Measurements from ENCODE around the gene LCA5. TPM values are rescaled to one million over a fixed set of nuclear protein-coding genes. Genes with fewer than 3 reads are reported as not detected.
A peak's percentile ranks its signal among the peaks of the same experiment; 100 is the strongest.

Gene LCA5
- total RNA-seq, 1 experiment from 2014 or later: 18.3 TPM

- Mint-ChIP-seq H3K4me3 (ENCODE audit: low read depth, unreplicated experiment) (peak overlapping the region; percentile 37), H3K36me3 (ENCODE audit: insufficient read depth, unreplicated experiment) (peaks cover 8% of the 10 kb centered on the region), H3K27ac (ENCODE audit: unreplicated experiment) (peak overlapping the region; percentile 98), H3K27me3 (ENCODE audit: unreplicated experiment) (no peaks in the 10 kb centered on the region), H3K9me3 (ENCODE audit: low read depth, unreplicated experiment) (no peaks in the 10 kb centered on the region), H3K4me1 (ENCODE audit: low read depth, unreplicated experiment) (peaks cover 58% of the 10 kb centered on the region)
- DNase-seq: no peak
- CTCF ChIA-PET: interaction anchor here (0.6 to 1.3 kb wide), 3 partner anchors 24 to 126 kb away, joined by 3 read pairs; no protein-coding TSS in a partner anchor
- intact Hi-C loops (cut with micrococcal nuclease; ENCODE audit: unreplicated experiment): no loop called here
- BruUV-seq (replicated peaks): no TSS peak
- TF ChIP-seq CTCF (IDR thresholded peaks at IDR 0.05; ENCODE audit: unreplicated experiment): no peak
These were observed 31.8 kb upstream of the LCA5 start for GRCh38 chr6:79568996-79569395.

- peaks cover 10% of the 10 kb centered on the region for H3K36me3 Mint-ChIP-seq (ENCODE audit: insufficient read depth, unreplicated experiment)
- no peak for TF ChIP-seq CTCF (IDR thresholded peaks at IDR 0.05; ENCODE audit: unreplicated experiment)
- BruUV-seq (replicated peaks): no TSS peak
These were observed 27.4 kb upstream of the LCA5 start for GRCh38 chr6:79564636-79565035.

GRCh38 chr6:79559706-79560105 lies 22.5 kb upstream of the LCA5 start:
- Mint-ChIP-seq H3K27me3 (ENCODE audit: unreplicated experiment) (no peaks in the 10 kb centered on the region), H3K9me3 (ENCODE audit: low read depth, unreplicated experiment) (no peaks in the 10 kb centered on the region), H3K36me3 (ENCODE audit: insufficient read depth, unreplicated experiment) (peaks cover 10% of the 10 kb centered on the region), H3K4me3 (ENCODE audit: low read depth, unreplicated experiment) (no peak overlapping the region), H3K27ac (ENCODE audit: unreplicated experiment) (peak overlapping the region; percentile 32), H3K4me1 (ENCODE audit: low read depth, unreplicated experiment) (no peaks in the 10 kb centered on the region)
- CTCF ChIA-PET: no interaction called here
- DNase-seq: no peak
- no peak for TF ChIP-seq CTCF (IDR thresholded peaks at IDR 0.05; ENCODE audit: unreplicated experiment)
- no TSS peak for BruUV-seq (replicated peaks)
- intact Hi-C loops (cut with micrococcal nuclease; ENCODE audit: unreplicated experiment): no loop called here

More at GRCh38 chr6:79564636-79565035, 27.4 kb upstream of the LCA5 start:
- H3K27me3 Mint-ChIP-seq (ENCODE audit: unreplicated experiment): no peaks in the 10 kb centered on the region
- CTCF ChIA-PET: no interaction called here
- H3K9me3 Mint-ChIP-seq (ENCODE audit: low read depth, unreplicated experiment): no peaks in the 10 kb centered on the region
- intact Hi-C loops (cut with micrococcal nuclease; ENCODE audit: unreplicated experiment): no loop called here
- H3K4me3 Mint-ChIP-seq (ENCODE audit: low read depth, unreplicated experiment): no peak overlapping the region
- no peak overlapping the region for H3K27ac Mint-ChIP-seq (ENCODE audit: unreplicated experiment)
- no peak for DNase-seq
- H3K4me1 Mint-ChIP-seq (ENCODE audit: low read depth, unreplicated experiment): peaks cover 34% of the 10 kb centered on the region

- H3K27me3 Mint-ChIP-seq (ENCODE audit: unreplicated experiment): no peaks in the 10 kb centered on the region
- TF ChIP-seq CTCF (IDR thresholded peaks at IDR 0.05; ENCODE audit: unreplicated experiment): no peak
- CTCF ChIA-PET: no interaction called here
- H3K4me3 Mint-ChIP-seq (ENCODE audit: low read depth, unreplicated experiment): no peak overlapping the region
- intact Hi-C loops (cut with micrococcal nuclease; ENCODE audit: unreplicated experiment): no loop called here
- no peak for DNase-seq
- no peaks in the 10 kb centered on the region for H3K4me1 Mint-ChIP-seq (ENCODE audit: low read depth, unreplicated experiment)
- no TSS peak for BruUV-seq (replicated peaks)
- no peak overlapping the region for H3K27ac Mint-ChIP-seq (ENCODE audit: unreplicated experiment)
- peaks cover 17% of the 10 kb centered on the region for H3K36me3 Mint-ChIP-seq (ENCODE audit: insufficient read depth, unreplicated experiment)
- H3K9me3 Mint-ChIP-seq (ENCODE audit: low read depth, unreplicated experiment): no peaks in the 10 kb centered on the region
These were observed 20.6 kb upstream of the LCA5 start for GRCh38 chr6:79557673-79558467.

Measured in Calu3 (cell line).